Measurements from ENCODE around the gene CCNK.

DNA sequence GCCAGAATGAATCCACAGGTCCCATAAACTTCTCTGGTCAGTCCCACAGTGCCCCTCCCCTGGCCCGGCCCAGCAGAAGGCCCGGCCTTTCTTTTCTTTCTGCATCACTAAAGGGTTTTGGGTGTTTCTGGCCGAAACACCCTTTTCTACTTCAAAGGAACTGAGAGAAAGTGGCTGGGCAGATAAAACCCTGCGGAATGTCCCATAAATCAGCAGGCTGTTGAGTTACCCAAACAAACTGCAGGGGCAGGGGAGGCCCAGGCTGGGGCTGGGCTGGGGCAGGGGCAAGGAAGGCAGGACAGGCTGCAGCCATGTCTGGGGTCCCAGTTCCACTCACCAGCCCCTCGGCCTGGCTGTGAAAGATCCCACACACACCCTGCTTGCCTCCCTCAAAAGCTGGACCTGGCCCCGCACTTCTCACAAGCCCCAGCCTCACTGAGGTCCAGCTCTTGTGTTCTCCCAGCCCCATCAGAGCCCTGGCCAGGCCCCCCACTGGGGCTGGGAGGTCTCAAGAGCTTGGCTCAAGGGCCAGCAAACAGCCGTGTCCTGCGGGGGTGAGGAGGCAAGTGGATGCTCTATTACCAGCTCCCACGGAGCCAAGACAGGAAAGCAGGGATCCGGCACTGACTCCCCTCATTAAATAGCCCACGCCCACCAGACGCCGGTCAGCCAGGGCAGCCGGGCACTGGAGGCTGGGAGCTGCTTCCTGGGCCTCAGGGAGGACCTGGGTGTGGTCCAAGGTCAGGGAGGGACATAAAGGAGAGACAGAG lies 41.9 kb downstream of the CCNK start:
- TF ChIP-seq, protein P1, sequence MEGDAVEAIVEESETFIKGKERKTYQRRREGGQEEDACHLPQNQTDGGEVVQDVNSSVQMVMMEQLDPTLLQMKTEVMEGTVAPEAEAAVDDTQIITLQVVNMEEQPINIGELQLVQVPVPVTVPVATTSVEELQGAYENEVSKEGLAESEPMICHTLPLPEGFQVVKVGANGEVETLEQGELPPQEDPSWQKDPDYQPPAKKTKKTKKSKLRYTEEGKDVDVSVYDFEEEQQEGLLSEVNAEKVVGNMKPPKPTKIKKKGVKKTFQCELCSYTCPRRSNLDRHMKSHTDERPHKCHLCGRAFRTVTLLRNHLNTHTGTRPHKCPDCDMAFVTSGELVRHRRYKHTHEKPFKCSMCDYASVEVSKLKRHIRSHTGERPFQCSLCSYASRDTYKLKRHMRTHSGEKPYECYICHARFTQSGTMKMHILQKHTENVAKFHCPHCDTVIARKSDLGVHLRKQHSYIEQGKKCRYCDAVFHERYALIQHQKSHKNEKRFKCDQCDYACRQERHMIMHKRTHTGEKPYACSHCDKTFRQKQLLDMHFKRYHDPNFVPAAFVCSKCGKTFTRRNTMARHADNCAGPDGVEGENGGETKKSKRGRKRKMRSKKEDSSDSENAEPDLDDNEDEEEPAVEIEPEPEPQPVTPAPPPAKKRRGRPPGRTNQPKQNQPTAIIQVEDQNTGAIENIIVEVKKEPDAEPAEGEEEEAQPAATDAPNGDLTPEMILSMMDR (IDR thresholded peaks at IDR 0.05; ENCODE audit: insufficient read depth, low read length, poor library complexity, severe bottlenecking), result no peak
- no peak for TF ChIP-seq EZH2phosphoT487 (conservative IDR thresholded peaks at IDR 0.05; ENCODE audit: low read length)

Measured in SU-DHL-6 (cell line).